ENCODE data around the gene CELF1. TPM values are rescaled to one million over a fixed set of nuclear protein-coding genes. Genes with fewer than 3 reads are reported as not detected.

The CELF1 gene
- total RNA-seq, 2 donors from 2014 or later: 57.1 to 65.9 TPM

- no peak overlapping the region for H3K4me3 ChIP-seq
- TF ChIP-seq CTCF (IDR thresholded peaks at IDR 0.05): no peak
- no peaks in the 10 kb centered on the region for H3K27me3 ChIP-seq
- H3K9me3 ChIP-seq: no peaks in the 10 kb centered on the region
- peaks cover 0 to 64% of the 10 kb centered on the region in 2 donors for H3K4me1 ChIP-seq
- peak overlapping the region in 1 of 2 donors; percentile 34 for H3K27ac ChIP-seq
- no peak for DNase-seq (ENCODE audit: low spot score)
- no peaks in the 10 kb centered on the region for H3K36me3 ChIP-seq
Measured at GRCh38 chr11:47514825-47515647, 37.9 kb downstream of the CELF1 start.

GRCh38 chr11:47512701-47513100 lies 40.2 kb downstream of the CELF1 start:
- no peaks in the 10 kb centered on the region for H3K36me3 ChIP-seq
- no peak overlapping the region for H3K4me3 ChIP-seq
- no peaks in the 10 kb centered on the region for H3K9me3 ChIP-seq
- H3K4me1 ChIP-seq: peaks cover 0 to 58% of the 10 kb centered on the region in 2 donors
- no peaks in the 10 kb centered on the region for H3K27me3 ChIP-seq
- no peak for TF ChIP-seq CTCF (IDR thresholded peaks at IDR 0.05)
- no peak overlapping the region for H3K27ac ChIP-seq
- DNase-seq (ENCODE audit: low spot score): no peak

- TF ChIP-seq CTCF (IDR thresholded peaks at IDR 0.05): no peak
- Histone ChIP-seq H3K4me1 (peaks cover 0 to 61% of the 10 kb centered on the region in 2 donors), H3K27ac (no peak overlapping the region)
Measured at GRCh38 chr11:47511917-47512316, 41.0 kb downstream of the CELF1 start.

GRCh38 chr11:47510209-47510608 lies 42.7 kb downstream of the CELF1 start:
- Histone ChIP-seq H3K4me3 (no peak overlapping the region), H3K27me3 (no peaks in the 10 kb centered on the region), H3K4me1 (peaks cover 0 to 55% of the 10 kb centered on the region in 2 donors), H3K27ac (no peak overlapping the region), H3K36me3 (no peaks in the 10 kb centered on the region), H3K9me3 (no peaks in the 10 kb centered on the region)
- no peak for TF ChIP-seq CTCF (IDR thresholded peaks at IDR 0.05)
- no peak for DNase-seq (ENCODE audit: low spot score)

More at GRCh38 chr11:47511917-47512316, 41.0 kb downstream of the CELF1 start:
- H3K36me3 ChIP-seq: no peaks in the 10 kb centered on the region
- no peaks in the 10 kb centered on the region for H3K9me3 ChIP-seq
- no peak for DNase-seq (ENCODE audit: low spot score)
- H3K27me3 ChIP-seq: no peaks in the 10 kb centered on the region
- no peak overlapping the region for H3K4me3 ChIP-seq

GRCh38 chr11:47509077-47509536 lies 43.8 kb downstream of the CELF1 start:
- peaks cover 0 to 44% of the 10 kb centered on the region in 2 donors for H3K4me1 ChIP-seq
- no peak overlapping the region for H3K4me3 ChIP-seq

More at GRCh38 chr11:47509077-47509536, 43.8 kb downstream of the CELF1 start:
- no peak for TF ChIP-seq CTCF (IDR thresholded peaks at IDR 0.05)
- H3K9me3 ChIP-seq: no peaks in the 10 kb centered on the region
- no peaks in the 10 kb centered on the region for H3K27me3 ChIP-seq
- DNase-seq (ENCODE audit: low spot score): no peak
- no peaks in the 10 kb centered on the region for H3K36me3 ChIP-seq
- H3K27ac ChIP-seq: no peak overlapping the region

All from right atrium auricular region (tissue), 2 donors.